Umbilical cord (tissue), 2 donors: ENCODE data around the gene NANOS3. TPM values are rescaled to one million over a fixed set of nuclear protein-coding genes. Genes with fewer than 3 reads are reported as not detected.
"Not testable (repeated sequence)": the region's sequence is repeated elsewhere in the genome, so short reads cannot be mapped to it uniquely, and the experiment has no call there.

Source experiments
- DNase-seq: peaks from one replicate; pipeline ENCODE4 v3.0.0-alpha.2; 2015; ENCODE audit warnings: low spot score
- total RNA-seq: library from RNA; depleted of rRNA; stranded (reverse); fragments of >200 nt; gene quantifications from one replicate; pipeline ENCODE4 v1.2.3, GENCODE V29; 2014; ENCODE audit warnings: low replicate concordance; ENCODE audit not compliant: insufficient read depth

Gene NANOS3
- total RNA-seq, 1 donor from 2014 or later: not detected

- peak; percentile 79 for DNase-seq
These were observed 33.6 kb upstream of the NANOS3 start for GRCh38 chr19:13843104-13843921.

- DNase-seq: peak; percentile 73
These were observed 32.8 kb upstream of the NANOS3 start for GRCh38 chr19:13844130-13844631.

- peak; percentile 96 for DNase-seq
These were observed 30.2 kb upstream of the NANOS3 start for GRCh38 chr19:13846557-13847406.

- peak; percentile 97 for DNase-seq
These were observed 29.3 kb upstream of the NANOS3 start for GRCh38 chr19:13847407-13848339.

GRCh38 chr19:13848340-13848677 lies 28.6 kb upstream of the NANOS3 start:
- no peak for DNase-seq

GRCh38 chr19:13848798-13849676 lies 27.9 kb upstream of the NANOS3 start:
- DNase-seq: no peak

GRCh38 chr19:13849991-13850909 lies 26.7 kb upstream of the NANOS3 start:
- peak; percentile 87 for DNase-seq

GRCh38 chr19:13850910-13851733 lies 25.8 kb upstream of the NANOS3 start:
- DNase-seq: peak; percentile 90

- DNase-seq: not testable (repeated sequence)
These were observed 25.2 kb upstream of the NANOS3 start for GRCh38 chr19:13851734-13852114.

GRCh38 chr19:13852171-13852707 lies 24.7 kb upstream of the NANOS3 start:
- not testable (repeated sequence) for DNase-seq

GRCh38 chr19:13856497-13856896 lies 20.4 kb upstream of the NANOS3 start:
- DNase-seq: no peak

- DNase-seq: no peak
These were observed 17.5 kb upstream of the NANOS3 start for GRCh38 chr19:13859361-13859880.

GRCh38 chr19:13860679-13861391 lies 16.1 kb upstream of the NANOS3 start:
- no peak for DNase-seq

GRCh38 chr19:13861392-13861713 lies 15.6 kb upstream of the NANOS3 start:
- no peak for DNase-seq

- DNase-seq: peak; percentile 96
These were observed 15.0 kb upstream of the NANOS3 start for GRCh38 chr19:13861714-13862531.

- no peak for DNase-seq
These were observed 12.8 kb upstream of the NANOS3 start for GRCh38 chr19:13864046-13864666.
